HL-60 (cell line): ENCODE results near the gene TICAM2.

Experiments used
- DNase-seq, 2 experiments: peaks; one replicate each; pipeline ENCODE4 v3.0.0-alpha.2; 2010 to 2020; ENCODE audit warnings: low read depth in 1 of 2, low spot score in 1 of 2
- H3K27ac ChIP-seq: fragments of 250-450 bp; sonication (Bioruptor Pico); replicated peaks from 2 replicates; pipeline ENCODE4 v1.5.1; 2020; ENCODE audit warnings: mild to moderate bottlenecking, moderate library complexity
- H3K27me3 ChIP-seq: fragments of 250-450 bp; sonication (Bioruptor Pico); 2 replicates; pipeline ENCODE4 v1.5.1; 2021; ENCODE audit warnings: mild to moderate bottlenecking, moderate library complexity; ENCODE audit not compliant: insufficient read depth, poor library complexity, severe bottlenecking
- H3K4me3 ChIP-seq: replicated peaks from 2 replicates; pipeline ENCODE4 v1.5.1; 2011; ENCODE audit warnings: mild to moderate bottlenecking, control low read depth, low read length; ENCODE audit not compliant: insufficient read depth
- GABPA ChIP-seq: IDR thresholded peaks from 2 replicates; pipeline ENCODE4 v1.6.1; 2012; ENCODE audit warnings: low read depth
- POLR2AphosphoS5 ChIP-seq: IDR thresholded peaks from 2 replicates; pipeline ENCODE4 v1.6.1; 2012; ENCODE audit warnings: low read depth
- REST ChIP-seq: IDR thresholded peaks from 2 replicates; pipeline ENCODE4 v1.6.1; 2012; ENCODE audit warnings: low read depth; ENCODE audit not compliant: insufficient replicate concordance
- SPI1 ChIP-seq: IDR thresholded peaks from 2 replicates; pipeline ENCODE4 v1.6.1; 2012; ENCODE audit warnings: low read depth, mild to moderate bottlenecking, borderline replicate concordance
- TF ChIP-seq, protein P1 (sequence below): IDR thresholded peaks from one replicate; pipeline ENCODE4 v1.5.1; 2011; ENCODE audit warnings: low read length, control low read depth, inconsistent platforms; ENCODE audit not compliant: insufficient read depth

TICAM2 gene

GRCh38 chr5:115585265-115585664 lies 17.0 kb downstream of the TICAM2 start:
- Histone ChIP-seq H3K4me3 (no peak overlapping the region), H3K27ac (no peak overlapping the region)
- no peak for DNase-seq

DNA sequence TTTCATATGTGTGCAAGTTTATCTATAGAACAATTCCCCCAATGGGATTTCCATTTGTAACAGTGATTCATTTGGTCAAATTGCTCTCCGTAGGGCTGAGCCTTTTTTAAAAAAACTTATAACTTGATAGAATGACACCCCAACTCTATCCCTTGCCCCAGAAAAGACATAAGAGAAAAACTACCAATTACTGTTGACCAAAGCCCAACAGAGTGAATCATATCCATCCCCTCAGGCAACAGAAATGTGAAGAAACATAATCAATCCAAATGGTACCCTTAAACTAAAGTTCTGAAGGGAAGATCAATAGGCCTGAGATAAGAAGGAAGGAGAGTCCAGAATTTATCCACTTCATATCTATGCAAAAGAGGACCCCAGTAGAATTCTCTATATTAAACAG lies 17.8 kb downstream of the TICAM2 start:
- H3K27ac ChIP-seq = no peak overlapping the region
- no peak overlapping the region for H3K4me3 ChIP-seq
- TF ChIP-seq GABPA (no peak), REST (no peak), SPI1 (no peak), POLR2AphosphoS5 (no peak)
- TF ChIP-seq, protein P1, sequence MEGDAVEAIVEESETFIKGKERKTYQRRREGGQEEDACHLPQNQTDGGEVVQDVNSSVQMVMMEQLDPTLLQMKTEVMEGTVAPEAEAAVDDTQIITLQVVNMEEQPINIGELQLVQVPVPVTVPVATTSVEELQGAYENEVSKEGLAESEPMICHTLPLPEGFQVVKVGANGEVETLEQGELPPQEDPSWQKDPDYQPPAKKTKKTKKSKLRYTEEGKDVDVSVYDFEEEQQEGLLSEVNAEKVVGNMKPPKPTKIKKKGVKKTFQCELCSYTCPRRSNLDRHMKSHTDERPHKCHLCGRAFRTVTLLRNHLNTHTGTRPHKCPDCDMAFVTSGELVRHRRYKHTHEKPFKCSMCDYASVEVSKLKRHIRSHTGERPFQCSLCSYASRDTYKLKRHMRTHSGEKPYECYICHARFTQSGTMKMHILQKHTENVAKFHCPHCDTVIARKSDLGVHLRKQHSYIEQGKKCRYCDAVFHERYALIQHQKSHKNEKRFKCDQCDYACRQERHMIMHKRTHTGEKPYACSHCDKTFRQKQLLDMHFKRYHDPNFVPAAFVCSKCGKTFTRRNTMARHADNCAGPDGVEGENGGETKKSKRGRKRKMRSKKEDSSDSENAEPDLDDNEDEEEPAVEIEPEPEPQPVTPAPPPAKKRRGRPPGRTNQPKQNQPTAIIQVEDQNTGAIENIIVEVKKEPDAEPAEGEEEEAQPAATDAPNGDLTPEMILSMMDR = no peak
- no peak for DNase-seq
- no peaks in the 10 kb centered on the region for H3K27me3 ChIP-seq

More at GRCh38 chr5:115585265-115585664, 17.0 kb downstream of the TICAM2 start:
- no peaks in the 10 kb centered on the region for H3K27me3 ChIP-seq
- no peak for TF ChIP-seq POLR2AphosphoS5

DNA sequence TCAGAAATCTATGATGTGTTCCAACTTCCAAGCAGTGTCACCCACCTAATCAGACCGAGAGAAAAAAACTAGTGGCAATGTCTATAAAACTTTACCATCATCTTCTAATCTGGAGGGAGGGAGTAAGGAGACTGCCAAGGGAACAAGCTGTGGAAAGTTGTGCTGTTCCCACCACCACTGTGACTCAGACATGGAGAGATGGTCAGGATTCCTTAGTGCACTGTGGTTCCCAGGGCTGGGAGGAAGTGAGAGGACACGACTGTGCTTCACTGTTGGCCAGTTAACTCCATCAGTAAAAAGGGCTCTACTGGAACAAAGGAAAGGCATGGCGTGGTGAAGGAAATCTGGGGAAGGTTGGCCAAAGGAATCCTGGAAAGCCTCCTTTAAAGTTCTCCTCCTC lies 18.8 kb downstream of the TICAM2 start:
- no peak for TF ChIP-seq SPI1
- TF ChIP-seq GABPA = no peak
- TF ChIP-seq, protein P1 = no peak
- TF ChIP-seq REST = no peak
- TF ChIP-seq POLR2AphosphoS5 = no peak
- Histone ChIP-seq H3K27me3 (no peaks in the 10 kb centered on the region), H3K4me3 (no peak overlapping the region), H3K27ac (no peak overlapping the region)
- DNase-seq = no peak

- no peaks in the 10 kb centered on the region for H3K27me3 ChIP-seq
- H3K27ac ChIP-seq = no peak overlapping the region
- no peak overlapping the region for H3K4me3 ChIP-seq
- no peak for TF ChIP-seq GABPA
- no peak for TF ChIP-seq POLR2AphosphoS5
- TF ChIP-seq, protein P1 = no peak
- TF ChIP-seq REST = no peak
- no peak for TF ChIP-seq SPI1
- no peak for DNase-seq
Measured at GRCh38 chr5:115580941-115581340, 21.3 kb downstream of the TICAM2 start.
